ENCODE results near the gene ITGB4. TPM values are rescaled to one million over a fixed set of nuclear protein-coding genes. Genes with fewer than 3 reads are reported as not detected.

The ITGB4 gene
- total RNA-seq, 1 donor from 2014 or later = 6.6 TPM

DNA sequence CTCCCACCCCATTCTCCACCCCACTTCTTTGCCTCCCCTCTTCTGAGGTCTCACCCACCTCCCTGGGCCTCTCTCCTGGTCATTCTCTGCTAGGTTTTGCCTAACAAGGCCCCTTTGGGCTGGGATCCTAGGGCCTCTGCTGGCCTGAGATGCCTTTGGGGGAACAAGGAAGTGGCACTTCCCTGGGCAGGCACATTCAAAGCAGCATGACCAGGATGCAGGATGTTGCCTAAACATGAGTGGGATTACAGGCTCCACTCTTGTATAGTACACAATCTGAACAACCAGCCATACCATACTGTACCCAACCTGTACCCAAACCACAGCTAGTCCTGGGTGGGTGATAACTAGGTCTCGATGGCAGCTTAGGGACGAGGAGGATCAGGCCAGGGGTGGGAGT, 34.7 kb downstream of the ITGB4 start:
- Mint-ChIP-seq H3K4me3 (ENCODE audit: unreplicated experiment) (no peak overlapping the region), H3K9me3 (ENCODE audit: unreplicated experiment) (no peaks in the 10 kb centered on the region), H3K4me1 (ENCODE audit: low read depth, unreplicated experiment) (peaks cover 5% of the 10 kb centered on the region), H3K27ac (ENCODE audit: unreplicated experiment) (no peak overlapping the region), H3K36me3 (ENCODE audit: low read depth, unreplicated experiment) (peaks cover 8% of the 10 kb centered on the region), H3K27me3 (ENCODE audit: low read depth, unreplicated experiment) (peaks cover 6% of the 10 kb centered on the region)
- Histone ChIP-seq H3K27ac (ENCODE audit: low read depth, low read length) (no peak overlapping the region), H3K4me3 (ENCODE audit: insufficient read depth, low read depth, low read length) (no peak overlapping the region), H3K36me3 (ENCODE audit: insufficient read depth, low read length) (no peaks in the 10 kb centered on the region), H3K4me1 (ENCODE audit: insufficient read depth, low read length) (peaks cover 4% of the 10 kb centered on the region), H3K9ac (ENCODE audit: low read length) (no peak overlapping the region), H4K20me1 (ENCODE audit: insufficient read depth, low read length) (no peaks in the 10 kb centered on the region), H2AFZ (ENCODE audit: low read depth, low read length) (no peak overlapping the region), H3K79me2 (ENCODE audit: insufficient read depth, low read length) (no peaks in the 10 kb centered on the region), H3K4me2 (ENCODE audit: low read length) (no peak overlapping the region), H3K9me3 (ENCODE audit: insufficient read depth, low read depth, low read length) (no peaks in the 10 kb centered on the region), H3K27me3 (ENCODE audit: insufficient read depth, low read length) (no peaks in the 10 kb centered on the region)
- FAIRE-seq = no peak
- TF ChIP-seq EZH2 (IDR thresholded peaks at IDR 0.05; ENCODE audit: insufficient read depth, low read length) = no peak
- TF ChIP-seq, protein P1, sequence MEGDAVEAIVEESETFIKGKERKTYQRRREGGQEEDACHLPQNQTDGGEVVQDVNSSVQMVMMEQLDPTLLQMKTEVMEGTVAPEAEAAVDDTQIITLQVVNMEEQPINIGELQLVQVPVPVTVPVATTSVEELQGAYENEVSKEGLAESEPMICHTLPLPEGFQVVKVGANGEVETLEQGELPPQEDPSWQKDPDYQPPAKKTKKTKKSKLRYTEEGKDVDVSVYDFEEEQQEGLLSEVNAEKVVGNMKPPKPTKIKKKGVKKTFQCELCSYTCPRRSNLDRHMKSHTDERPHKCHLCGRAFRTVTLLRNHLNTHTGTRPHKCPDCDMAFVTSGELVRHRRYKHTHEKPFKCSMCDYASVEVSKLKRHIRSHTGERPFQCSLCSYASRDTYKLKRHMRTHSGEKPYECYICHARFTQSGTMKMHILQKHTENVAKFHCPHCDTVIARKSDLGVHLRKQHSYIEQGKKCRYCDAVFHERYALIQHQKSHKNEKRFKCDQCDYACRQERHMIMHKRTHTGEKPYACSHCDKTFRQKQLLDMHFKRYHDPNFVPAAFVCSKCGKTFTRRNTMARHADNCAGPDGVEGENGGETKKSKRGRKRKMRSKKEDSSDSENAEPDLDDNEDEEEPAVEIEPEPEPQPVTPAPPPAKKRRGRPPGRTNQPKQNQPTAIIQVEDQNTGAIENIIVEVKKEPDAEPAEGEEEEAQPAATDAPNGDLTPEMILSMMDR (IDR thresholded peaks at IDR 0.05; ENCODE audit: insufficient read depth, low read depth, low read length) = no peak
- DNase-seq (ENCODE audit: low read depth) = no peak

DNA sequence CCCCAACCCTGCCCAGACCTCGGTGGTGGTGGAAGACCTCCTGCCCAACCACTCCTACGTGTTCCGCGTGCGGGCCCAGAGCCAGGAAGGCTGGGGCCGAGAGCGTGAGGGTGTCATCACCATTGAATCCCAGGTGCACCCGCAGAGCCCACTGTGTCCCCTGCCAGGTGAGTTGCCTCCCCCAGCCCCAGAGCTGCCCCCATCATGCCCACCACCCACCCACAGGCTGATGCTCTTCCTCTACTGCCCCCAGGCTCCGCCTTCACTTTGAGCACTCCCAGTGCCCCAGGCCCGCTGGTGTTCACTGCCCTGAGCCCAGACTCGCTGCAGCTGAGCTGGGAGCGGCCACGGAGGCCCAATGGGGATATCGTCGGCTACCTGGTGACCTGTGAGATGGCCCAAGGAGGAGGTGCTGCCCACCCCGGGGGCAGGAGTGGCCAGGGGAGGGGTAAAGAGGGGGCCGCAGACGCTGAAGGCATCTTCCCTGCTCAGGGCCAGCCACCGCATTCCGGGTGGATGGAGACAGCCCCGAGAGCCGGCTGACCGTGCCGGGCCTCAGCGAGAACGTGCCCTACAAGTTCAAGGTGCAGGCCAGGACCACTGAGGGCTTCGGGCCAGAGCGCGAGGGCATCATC, 35.3 kb downstream of the ITGB4 start:
- Histone ChIP-seq H2AFZ (ENCODE audit: low read depth, low read length) (no peak overlapping the region), H3K36me3 (ENCODE audit: insufficient read depth, low read length) (no peaks in the 10 kb centered on the region), H3K4me1 (ENCODE audit: insufficient read depth, low read length) (peaks cover 4% of the 10 kb centered on the region), H3K27me3 (ENCODE audit: insufficient read depth, low read length) (no peaks in the 10 kb centered on the region), H3K79me2 (ENCODE audit: insufficient read depth, low read length) (no peaks in the 10 kb centered on the region), H3K4me2 (ENCODE audit: low read length) (no peak overlapping the region), H3K4me3 (ENCODE audit: insufficient read depth, low read depth, low read length) (no peak overlapping the region), H3K27ac (ENCODE audit: low read depth, low read length) (no peak overlapping the region), H3K9me3 (ENCODE audit: insufficient read depth, low read depth, low read length) (no peaks in the 10 kb centered on the region), H3K9ac (ENCODE audit: low read length) (no peak overlapping the region), H4K20me1 (ENCODE audit: insufficient read depth, low read length) (no peaks in the 10 kb centered on the region)
- FAIRE-seq = no peak
- TF ChIP-seq, protein P1 (IDR thresholded peaks at IDR 0.05; ENCODE audit: insufficient read depth, low read depth, low read length) = no peak
- no peak overlapping the region for H3K27ac Mint-ChIP-seq (ENCODE audit: unreplicated experiment)
- peaks cover 5% of the 10 kb centered on the region for H3K4me1 Mint-ChIP-seq (ENCODE audit: low read depth, unreplicated experiment)
- no peak for DNase-seq (ENCODE audit: low read depth)
- H3K27me3 Mint-ChIP-seq (ENCODE audit: low read depth, unreplicated experiment) = peaks cover 6% of the 10 kb centered on the region
- peaks cover 8% of the 10 kb centered on the region for H3K36me3 Mint-ChIP-seq (ENCODE audit: low read depth, unreplicated experiment)
- no peak overlapping the region for H3K4me3 Mint-ChIP-seq (ENCODE audit: unreplicated experiment)
- no peaks in the 10 kb centered on the region for H3K9me3 Mint-ChIP-seq (ENCODE audit: unreplicated experiment)

DNA sequence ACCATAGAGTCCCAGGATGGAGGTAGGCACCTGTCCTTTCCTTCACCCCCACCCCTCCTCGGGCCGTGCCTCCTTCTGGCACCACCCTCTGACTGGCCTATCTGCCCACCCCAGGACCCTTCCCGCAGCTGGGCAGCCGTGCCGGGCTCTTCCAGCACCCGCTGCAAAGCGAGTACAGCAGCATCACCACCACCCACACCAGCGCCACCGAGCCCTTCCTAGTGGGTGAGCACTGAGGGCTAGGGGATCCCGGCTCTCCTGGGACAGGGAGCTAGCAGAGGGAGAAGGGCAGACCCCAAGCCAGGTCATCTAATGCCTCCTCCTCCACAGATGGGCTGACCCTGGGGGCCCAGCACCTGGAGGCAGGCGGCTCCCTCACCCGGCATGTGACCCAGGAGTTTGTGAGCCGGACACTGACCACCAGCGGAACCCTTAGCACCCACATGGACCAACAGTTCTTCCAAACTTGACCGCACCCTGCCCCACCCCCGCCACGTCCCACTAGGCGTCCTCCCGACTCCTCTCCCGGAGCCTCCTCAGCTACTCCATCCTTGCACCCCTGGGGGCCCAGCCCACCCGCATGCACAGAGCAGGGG, 35.9 kb downstream of the ITGB4 start:
- no peaks in the 10 kb centered on the region for H3K36me3 ChIP-seq (ENCODE audit: insufficient read depth, low read length)
- TF ChIP-seq EZH2 (IDR thresholded peaks at IDR 0.05; ENCODE audit: insufficient read depth, low read length) = no peak
- TF ChIP-seq, protein P1 (IDR thresholded peaks at IDR 0.05; ENCODE audit: insufficient read depth, low read depth, low read length) = no peak
- Mint-ChIP-seq H3K9me3 (ENCODE audit: unreplicated experiment) (no peaks in the 10 kb centered on the region), H3K36me3 (ENCODE audit: low read depth, unreplicated experiment) (peaks cover 8% of the 10 kb centered on the region), H3K4me1 (ENCODE audit: low read depth, unreplicated experiment) (peaks cover 5% of the 10 kb centered on the region), H3K4me3 (ENCODE audit: unreplicated experiment) (no peak overlapping the region), H3K27ac (ENCODE audit: unreplicated experiment) (no peak overlapping the region), H3K27me3 (ENCODE audit: low read depth, unreplicated experiment) (peaks cover 6% of the 10 kb centered on the region)
- peaks cover 4% of the 10 kb centered on the region for H3K4me1 ChIP-seq (ENCODE audit: insufficient read depth, low read length)
- H3K27me3 ChIP-seq (ENCODE audit: insufficient read depth, low read length) = no peaks in the 10 kb centered on the region
- H3K79me2 ChIP-seq (ENCODE audit: insufficient read depth, low read length) = no peaks in the 10 kb centered on the region
- no peak overlapping the region for H3K27ac ChIP-seq (ENCODE audit: low read depth, low read length)
- no peaks in the 10 kb centered on the region for H3K9me3 ChIP-seq (ENCODE audit: insufficient read depth, low read depth, low read length)
- FAIRE-seq (no peak), DNase-seq (ENCODE audit: low read depth) (no peak)
- H3K4me2 ChIP-seq (ENCODE audit: low read length) = no peak overlapping the region
- H4K20me1 ChIP-seq (ENCODE audit: insufficient read depth, low read length) = no peaks in the 10 kb centered on the region
- no peak overlapping the region for H2AFZ ChIP-seq (ENCODE audit: low read depth, low read length)
- H3K4me3 ChIP-seq (ENCODE audit: insufficient read depth, low read depth, low read length) = no peak overlapping the region
- no peak overlapping the region for H3K9ac ChIP-seq (ENCODE audit: low read length)
